GM12892 (cell line): ENCODE measurements around the gene ARL4D.
"Not testable (repeated sequence)": the region's sequence is repeated elsewhere in the genome, so short reads cannot be mapped to it uniquely, and the experiment has no call there.

ENCODE experiments used
- DNase-seq: peaks from one replicate; pipeline ENCODE4 v3.0.0; 2011; ENCODE audit not compliant: insufficient read length
- FAIRE-seq: peaks from 2 replicates; lab custom pipeline; 2011; peaks lifted over from hg19 to GRCh38; lab: Jason Lieb, UNC
- POLR2A ChIP-seq: IDR thresholded peaks from 2 replicates; pipeline ENCODE4 v1.6.1; 2011; ENCODE audit warnings: low read depth, low read length, control low read depth
- POLR2AphosphoS5 ChIP-seq: IDR thresholded peaks from 2 replicates; pipeline ENCODE4 v1.6.1; 2011; ENCODE audit warnings: low read depth, low read length, control low read depth
- TAF1 ChIP-seq: IDR thresholded peaks from 2 replicates; pipeline ENCODE4 v1.6.1; 2011; ENCODE audit warnings: low read depth, mild to moderate bottlenecking, control low read depth, low read length, borderline replicate concordance

ARL4D gene

DNA sequence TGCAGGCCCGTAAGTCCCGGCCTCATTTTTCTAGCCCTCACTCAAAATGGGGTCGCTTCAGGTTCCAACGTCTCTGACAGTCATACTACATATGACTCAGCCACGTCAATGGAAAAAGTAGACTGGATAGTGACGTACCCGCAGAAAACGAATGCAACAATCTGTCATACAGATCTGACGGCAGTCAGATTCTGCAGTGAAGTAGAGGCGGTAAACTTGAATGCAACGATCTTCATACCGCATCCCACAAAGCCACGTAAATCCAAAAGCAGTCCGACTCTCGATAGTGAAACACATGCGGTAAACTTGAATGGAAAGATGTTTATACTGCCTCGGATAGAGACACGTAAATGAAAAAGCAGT, 38.4 kb upstream of the ARL4D start:
- no peak for TF ChIP-seq POLR2A
- TF ChIP-seq POLR2AphosphoS5 = no peak
- TF ChIP-seq TAF1 = no peak
- DNase-seq (no peak), FAIRE-seq (peak; percentile 90)

- TF ChIP-seq POLR2AphosphoS5 (peak; percentile 100), POLR2A (peak; percentile 100), TAF1 (peak; percentile 90)
- FAIRE-seq = peak; percentile 93
- DNase-seq = peak; percentile 62
Observed at GRCh38 chr17:43360739-43361505, 37.9 kb upstream of the ARL4D start.

DNA sequence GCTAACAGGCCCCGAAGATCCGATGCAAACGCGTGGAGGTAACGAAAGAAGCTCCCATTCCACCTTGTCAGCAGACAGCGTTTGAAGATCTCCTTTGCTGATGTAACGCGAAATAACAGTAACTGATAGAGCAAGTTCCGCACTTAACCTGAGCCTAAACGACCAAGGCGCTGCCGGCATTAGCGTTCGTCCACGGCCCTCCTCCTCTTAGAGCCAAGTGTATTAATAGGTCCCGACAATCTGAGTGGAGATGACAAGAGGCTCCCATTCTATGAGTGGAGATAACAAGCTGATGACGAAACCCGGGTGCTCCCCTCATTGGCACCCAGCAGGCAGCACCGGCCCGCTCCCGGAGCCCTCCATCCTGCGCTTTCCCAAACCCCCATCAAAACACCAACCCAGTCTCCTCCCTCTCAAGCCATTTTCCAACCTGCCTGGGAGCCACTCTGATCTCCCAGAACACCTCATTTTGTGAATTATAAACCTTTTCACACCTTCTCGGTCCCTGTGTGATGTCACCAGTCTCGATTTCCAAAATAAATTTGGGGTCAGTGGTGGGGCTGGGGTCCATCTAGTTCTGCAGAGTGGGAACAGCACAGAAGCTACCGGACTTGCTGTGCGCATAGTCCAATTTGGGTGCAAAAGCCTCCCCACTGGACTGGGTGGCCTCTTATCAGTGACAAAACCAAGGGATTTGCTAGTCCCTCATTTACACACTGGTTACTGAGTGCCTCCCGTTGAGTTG, 35.4 kb upstream of the ARL4D start:
- TF ChIP-seq POLR2AphosphoS5 = no peak
- no peak for TF ChIP-seq POLR2A
- no peak for TF ChIP-seq TAF1
- DNase-seq = no peak
- no peak for FAIRE-seq

DNA sequence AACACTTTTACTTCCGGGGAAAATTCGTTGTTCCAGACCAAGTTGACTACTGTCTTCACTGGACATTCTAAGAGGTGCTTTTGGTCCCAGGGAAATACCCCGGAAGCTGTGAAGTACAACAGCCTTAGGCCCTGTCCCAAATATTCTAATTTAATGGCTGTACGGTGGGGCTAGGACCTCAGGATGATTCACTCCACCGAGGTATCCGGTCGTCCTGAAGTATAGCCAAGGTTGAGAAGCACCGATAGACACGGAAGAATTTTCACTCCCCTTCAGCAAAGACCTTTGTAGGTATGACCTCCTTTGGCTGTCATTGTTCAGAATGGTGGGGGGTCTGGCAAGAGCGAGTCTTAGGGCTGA, 34.9 kb upstream of the ARL4D start:
- FAIRE-seq = no peak
- DNase-seq = no peak
- no peak for TF ChIP-seq POLR2AphosphoS5
- no peak for TF ChIP-seq TAF1
- TF ChIP-seq POLR2A = no peak

GRCh38 chr17:43365356-43365755, 33.4 kb upstream of the ARL4D start:
- DNase-seq = no peak
- no peak for TF ChIP-seq POLR2AphosphoS5
- no peak for TF ChIP-seq TAF1
- no peak for TF ChIP-seq POLR2A
- no peak for FAIRE-seq

DNA sequence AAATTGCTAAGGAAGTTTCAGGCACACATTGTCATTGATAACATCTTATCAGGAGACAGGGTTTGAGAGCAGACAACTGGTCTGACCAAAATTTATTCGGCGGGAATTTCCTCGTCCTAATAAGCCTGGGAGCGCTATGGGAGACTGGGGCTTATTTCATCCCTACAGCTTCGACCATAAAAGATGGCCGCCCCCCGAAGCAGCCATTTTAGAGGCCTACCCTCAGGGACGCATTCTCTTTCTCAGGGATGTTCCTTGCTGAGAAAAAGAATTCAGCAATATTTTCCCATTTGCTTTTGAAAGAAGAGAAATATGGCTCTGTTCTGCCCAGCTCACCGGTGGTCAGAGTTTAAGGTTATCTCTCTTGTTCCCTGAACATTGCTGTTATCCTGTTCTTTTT, 32.9 kb upstream of the ARL4D start:
- not testable (repeated sequence) for DNase-seq, FAIRE-seq

GRCh38 chr17:43366891-43367736, 31.7 kb upstream of the ARL4D start:
- DNase-seq = no peak
- FAIRE-seq = no peak
- TF ChIP-seq POLR2AphosphoS5 = no peak

DNA sequence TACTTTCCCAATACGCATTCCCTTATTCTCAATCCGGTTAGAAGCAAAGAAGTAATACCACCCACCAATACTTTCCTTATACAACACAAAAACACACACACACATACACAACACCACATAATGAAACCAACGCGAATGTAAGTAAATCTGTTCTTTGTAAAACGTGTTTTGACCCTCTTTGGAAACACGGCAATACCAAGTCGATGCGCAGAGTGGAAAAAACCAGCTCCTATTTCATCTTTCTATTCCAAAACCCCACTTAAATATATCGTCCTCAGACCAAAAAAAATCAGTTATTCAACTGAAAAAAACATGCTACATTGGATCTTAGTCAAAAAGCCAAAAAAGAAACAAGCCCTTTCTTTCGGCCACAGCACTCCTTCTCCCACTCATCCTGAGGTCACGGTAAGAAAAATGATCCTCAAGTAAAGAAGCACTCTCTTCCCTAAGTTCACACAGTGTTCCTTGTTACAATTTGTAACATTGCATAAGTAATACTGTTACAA, 31.0 kb upstream of the ARL4D start:
- TF ChIP-seq POLR2AphosphoS5 = peak; percentile 100
- no peak for TF ChIP-seq TAF1
- TF ChIP-seq POLR2A = peak; percentile 100
- FAIRE-seq = no peak
- peak; percentile 38 for DNase-seq

DNA sequence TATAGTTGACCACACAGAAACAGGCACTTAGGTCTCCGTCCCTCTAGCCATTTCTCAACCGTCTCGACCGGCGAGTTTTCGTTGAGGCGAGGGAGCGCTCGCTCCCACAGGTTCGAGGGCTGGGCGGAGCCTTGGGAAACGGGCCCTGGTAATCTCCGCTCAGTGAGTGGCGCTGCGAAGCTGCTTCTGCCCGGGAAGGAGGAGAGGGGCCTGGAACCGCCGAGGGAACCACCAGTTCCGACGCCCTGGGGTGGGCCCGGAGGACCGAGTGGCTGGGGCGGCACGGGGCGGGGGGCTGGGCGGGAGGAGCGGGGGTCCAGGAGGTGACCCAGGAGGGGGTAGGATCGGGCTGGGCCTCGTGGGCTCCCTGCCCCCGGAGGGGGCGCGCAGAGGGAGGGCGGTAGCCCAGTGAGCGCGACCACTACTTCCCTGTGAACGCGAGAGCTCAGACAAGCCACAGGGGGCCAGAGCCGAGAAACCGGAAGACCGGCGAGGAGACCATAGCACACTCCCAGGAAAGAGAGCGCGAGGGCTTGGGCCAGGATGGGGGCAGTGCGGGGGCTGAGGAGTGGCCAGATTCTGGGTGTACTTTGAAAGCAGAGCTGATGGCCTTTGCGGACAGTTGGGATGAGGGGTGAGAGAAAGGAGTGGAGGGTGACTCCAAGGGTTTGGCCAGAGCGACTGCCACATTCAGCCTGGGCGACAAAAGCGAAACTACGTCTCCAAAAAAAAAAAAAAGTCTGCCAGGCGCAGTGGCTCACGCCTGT, 29.9 kb upstream of the ARL4D start:
- TF ChIP-seq TAF1 (peak; percentile 46; the same call in 1 of the 2 replicates), POLR2AphosphoS5 (peak; percentile 71), POLR2A (peak; percentile 73)
- no peak for DNase-seq
- FAIRE-seq = peak; percentile 75

GRCh38 chr17:43369986-43370385, 28.8 kb upstream of the ARL4D start:
- DNase-seq = no peak
- TF ChIP-seq TAF1 (no peak), POLR2AphosphoS5 (no peak), POLR2A (no peak)
- FAIRE-seq = no peak

DNA sequence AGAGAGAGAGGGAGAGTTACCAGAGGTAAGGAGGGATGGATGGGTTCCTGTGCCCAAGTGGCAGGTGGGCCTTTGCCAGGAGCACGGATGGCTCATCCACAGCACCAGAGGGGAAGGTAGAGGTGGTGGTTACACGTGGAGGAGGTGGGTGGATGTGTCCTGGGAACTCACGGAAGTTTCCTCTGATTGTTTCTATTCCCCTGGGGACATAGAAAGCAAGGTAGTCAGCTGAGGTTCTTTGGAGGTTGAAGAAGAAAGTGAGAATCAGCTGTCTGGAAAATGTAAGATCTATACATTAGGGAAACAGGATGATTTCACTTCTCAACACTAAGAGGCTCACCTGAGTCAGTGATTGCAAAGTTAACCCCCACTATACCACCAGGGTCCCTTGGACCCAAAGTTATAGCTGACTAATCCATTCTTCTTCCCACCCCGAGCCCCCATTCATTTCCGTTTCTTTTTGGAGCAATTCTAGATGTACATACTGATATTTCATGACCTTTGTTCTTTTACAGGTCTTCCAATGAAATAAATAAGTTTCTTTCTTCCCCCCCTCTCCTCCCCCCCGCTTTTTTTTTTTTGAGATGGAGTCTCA, 27.5 kb upstream of the ARL4D start:
- TF ChIP-seq TAF1 (no peak), POLR2A (no peak), POLR2AphosphoS5 (no peak)
- DNase-seq (no peak), FAIRE-seq (no peak)
